ENCODE measurements around the gene FARP2. TPM values are rescaled to one million over a fixed set of nuclear protein-coding genes. Genes with fewer than 3 reads are reported as not detected.

FARP2 gene
- 37.2 and 37.3 TPM in 2 replicates for total RNA-seq (2022)
- Bru-seq, nascent RNA = percentile 65 among the genes with signal in this experiment
- BruChase-seq, experiment 1, labeled RNA remaining after a 2-hour chase = percentile 67 among the genes with signal in this experiment
- percentile 66 among the genes with signal in this experiment for BruChase-seq, experiment 2, labeled RNA remaining after a 6-hour chase
- long read RNA-seq, full-length matches to known transcripts = 5 of 12 reads
- long read RNA-seq, partial matches to known transcripts = 4 of 12 reads
- long read RNA-seq, other reads (novel, unspliced or antisense) = 3 of 12 reads

- Mint-ChIP-seq H3K27me3 (ENCODE audit: insufficient read depth, unreplicated experiment) (no peaks in the 10 kb centered on the region), H3K4me3 (ENCODE audit: unreplicated experiment) (peak within 1 kb of the TSS; percentile 72), H3K9me3 (ENCODE audit: unreplicated experiment) (no peaks in the 10 kb centered on the region), H3K4me1 (ENCODE audit: low read depth, unreplicated experiment) (peaks cover 17% of the 10 kb centered on the region), H3K36me3 (ENCODE audit: insufficient read depth, unreplicated experiment) (peaks cover 27% of the 10 kb centered on the region), H3K27ac (ENCODE audit: unreplicated experiment) (peak within 1 kb of the TSS; percentile 76)
- no peak for TF ChIP-seq CTCF (IDR thresholded peaks at IDR 0.05; ENCODE audit: insufficient read depth in 1 of 2, low read depth in 1 of 2, low read length in 1 of 2, severe bottlenecking in 1 of 2, unreplicated experiment in 1 of 2)
- no TSS peak for BruUV-seq (replicated peaks)
- intact Hi-C loops (cut with micrococcal nuclease; ENCODE audit: unreplicated experiment) = loop anchor here (1.0 kb wide), 3 partner anchors 18 to 41 kb away; partner anchors contain the start of genes HDLBP and SEPTIN2
- Histone ChIP-seq H3K4me1 (peaks cover 25% of the 10 kb centered on the region), H3K27me3 (replicated peaks; ENCODE audit: control insufficient read depth, insufficient read depth, low read length) (no peaks in the 10 kb centered on the region), H3K9me3 (no peaks in the 10 kb centered on the region), H3K36me3 (ENCODE audit: control insufficient read depth, insufficient read depth, low read length) (no peaks in the 10 kb centered on the region), H3K4me3 (ENCODE audit: low read depth, low read length) (peak within 1 kb of the TSS; percentile 78)
- DNase-seq = peak; percentile 96 to 98
- ChIA-PET CTCF (interaction anchor here (1.0 kb wide), 1 partner anchor 36 kb away, joined by 14 read pairs; no protein-coding TSS in a partner anchor), POLR2A (interaction anchor here (1.0 kb wide), 1 partner anchor 330 kb away, joined by 3 read pairs; the partner anchor contains the start of gene DTYMK)
Observed at GRCh38 chr2:241355983-241356870, at the start of gene FARP2. TSS of gene FARP2 (plus strand) at chr2:241356285. CDS start at chr2:241373108, 16,823 bp downstream.

GRCh38 chr2:241307055-241307454 is 49.0 kb upstream of the FARP2 start:
- H3K4me1 ChIP-seq = peaks cover 6% of the 10 kb centered on the region; the same call in 1 of the 2 replicates
- peaks cover 36% of the 10 kb centered on the region for H3K4me1 Mint-ChIP-seq (ENCODE audit: low read depth, unreplicated experiment)
- no peak for DNase-seq
- H3K27ac Mint-ChIP-seq (ENCODE audit: unreplicated experiment) = no peak overlapping the region
- no peak for TF ChIP-seq CTCF (IDR thresholded peaks at IDR 0.05; ENCODE audit: insufficient read depth in 1 of 2, low read depth in 1 of 2, low read length in 1 of 2, severe bottlenecking in 1 of 2, unreplicated experiment in 1 of 2)
- peaks cover 24% of the 10 kb centered on the region for H3K36me3 Mint-ChIP-seq (ENCODE audit: insufficient read depth, unreplicated experiment)
- no peak overlapping the region for H3K4me3 Mint-ChIP-seq (ENCODE audit: unreplicated experiment)
- intact Hi-C loops (cut with micrococcal nuclease; ENCODE audit: unreplicated experiment) = no loop called here
- H3K4me3 ChIP-seq (ENCODE audit: low read depth, low read length) = no peak overlapping the region
- POLR2A ChIA-PET = no interaction called here
- no peaks in the 10 kb centered on the region for H3K36me3 ChIP-seq (ENCODE audit: control insufficient read depth, insufficient read depth, low read length)
- H3K27me3 ChIP-seq (replicated peaks; ENCODE audit: control insufficient read depth, insufficient read depth, low read length) = no peaks in the 10 kb centered on the region
- H3K27me3 Mint-ChIP-seq (ENCODE audit: insufficient read depth, unreplicated experiment) = no peaks in the 10 kb centered on the region
- BruUV-seq (replicated peaks) = no TSS peak
- no peaks in the 10 kb centered on the region for H3K9me3 ChIP-seq
- no peaks in the 10 kb centered on the region for H3K9me3 Mint-ChIP-seq (ENCODE audit: unreplicated experiment)
- CTCF ChIA-PET = no interaction called here

DNA sequence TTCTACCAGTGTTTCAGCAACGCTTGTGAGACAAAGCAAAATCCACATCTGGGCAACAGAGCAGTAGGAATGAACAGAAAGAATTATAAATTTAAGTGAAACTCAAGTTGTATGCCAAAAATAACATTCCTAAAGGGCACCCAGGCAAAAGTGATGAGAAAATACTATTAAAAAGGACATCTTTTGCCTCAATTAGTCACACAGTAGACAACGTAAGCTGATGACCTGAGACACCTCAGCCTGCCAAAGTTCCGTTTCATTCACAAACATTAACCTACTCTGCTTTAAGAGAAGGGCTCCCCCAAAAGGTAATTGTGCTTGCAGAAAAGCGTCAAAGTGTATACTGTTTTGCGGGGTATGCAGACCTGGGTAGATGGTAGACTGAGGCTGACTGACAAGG is 47.8 kb upstream of the FARP2 start:
- no peak for DNase-seq
- no peak for TF ChIP-seq CTCF (IDR thresholded peaks at IDR 0.05; ENCODE audit: insufficient read depth in 1 of 2, low read depth in 1 of 2, low read length in 1 of 2, severe bottlenecking in 1 of 2, unreplicated experiment in 1 of 2)
- POLR2A ChIA-PET = no interaction called here
- no peak overlapping the region for H3K4me3 ChIP-seq (ENCODE audit: low read depth, low read length)
- Mint-ChIP-seq H3K4me1 (ENCODE audit: low read depth, unreplicated experiment) (peaks cover 30% of the 10 kb centered on the region), H3K27me3 (ENCODE audit: insufficient read depth, unreplicated experiment) (no peaks in the 10 kb centered on the region), H3K27ac (ENCODE audit: unreplicated experiment) (no peak overlapping the region), H3K36me3 (ENCODE audit: insufficient read depth, unreplicated experiment) (peaks cover 24% of the 10 kb centered on the region), H3K4me3 (ENCODE audit: unreplicated experiment) (no peak overlapping the region), H3K9me3 (ENCODE audit: unreplicated experiment) (no peaks in the 10 kb centered on the region)
- no peaks in the 10 kb centered on the region for H3K27me3 ChIP-seq (replicated peaks; ENCODE audit: control insufficient read depth, insufficient read depth, low read length)
- peaks cover 8% of the 10 kb centered on the region; the same call in 1 of the 2 replicates for H3K4me1 ChIP-seq
- BruUV-seq (replicated peaks) = no TSS peak
- no peaks in the 10 kb centered on the region for H3K9me3 ChIP-seq
- CTCF ChIA-PET = no interaction called here
- H3K36me3 ChIP-seq (ENCODE audit: control insufficient read depth, insufficient read depth, low read length) = no peaks in the 10 kb centered on the region
- intact Hi-C loops (cut with micrococcal nuclease; ENCODE audit: unreplicated experiment) = no loop called here

All from Caco-2 (cell line).